Endothelial cell of umbilical vein (primary cell): ENCODE results near the gene SLC9A9. TPM values are rescaled to one million over a fixed set of nuclear protein-coding genes. Genes with fewer than 3 reads are reported as not detected.

Experiments used
- BruUV-seq: library from RNA; stranded (reverse); fragments of 400-500 nt; replicated peaks from 2 replicates; lab custom pipeline; 2021; lab: Mats Ljungman, UMichigan
- CTCF ChIA-PET: fragments of 300-600, 350-600 bp; sonication (Branson Sonifier 250); formaldehyde crosslinking; loops from one replicate; lab custom pipeline; 2021; ENCODE audit warnings: antibody characterized with exemption, inconsistent platforms; lab: Charles Lee
- POLR2A ChIA-PET: fragments of 300-600, 350-600 bp; sonication (Branson Sonifier 250); formaldehyde crosslinking; loops from one replicate; lab custom pipeline; 2021; ENCODE audit warnings: antibody characterized with exemption, inconsistent platforms; lab: Charles Lee
- DNase-seq: peaks from one replicate; pipeline ENCODE4 v3.0.0-alpha.2; 2011; ENCODE audit warnings: low read depth, low spot score
- FAIRE-seq: peaks from 2 replicates; lab custom pipeline; 2011; peaks lifted over from hg19 to GRCh38; lab: Jason Lieb, UNC
- H2AFZ ChIP-seq: 2 replicates; pipeline ENCODE4 v1.6.0; 2012; ENCODE audit warnings: low read depth, low read length, control low read depth, inconsistent platforms
- H3K27ac ChIP-seq: 2 replicates; pipeline ENCODE4 v1.5.1; 2011; ENCODE audit warnings: low read depth, mild to moderate bottlenecking, control low read depth, low read length, moderate library complexity; ENCODE audit not compliant: insufficient read depth
- H3K27me3 ChIP-seq, 2 experiments: 2 replicates each; pipeline versions ENCODE4 v1.6.0 to v1.6.1; 2011; ENCODE audit warnings: low read length in 2 of 2, mixed read lengths in 1 of 2; ENCODE audit not compliant: control insufficient read depth in 2 of 2, insufficient read depth in 2 of 2
- H3K36me3 ChIP-seq, 2 experiments: 2 replicates in 1 of 2; 3 replicates in 1 of 2; pipeline ENCODE4 v1.5.1; 2011; ENCODE audit warnings: low read length in 2 of 2, mild to moderate bottlenecking in 1 of 2, moderate library complexity in 1 of 2; ENCODE audit not compliant: control insufficient read depth in 2 of 2, insufficient read depth in 2 of 2; ENCODE audit errors: extremely low read depth in 1 of 2
- H3K4me1 ChIP-seq: 3 replicates; pipeline ENCODE4 v1.5.1; 2011; ENCODE audit warnings: mild to moderate bottlenecking, low read length; ENCODE audit not compliant: control insufficient read depth, insufficient read depth; ENCODE audit errors: extremely low read depth
- H3K4me2 ChIP-seq: 2 replicates; pipeline ENCODE4 v1.6.1; 2011; ENCODE audit warnings: low read length, control low read depth, mixed read lengths; ENCODE audit not compliant: insufficient read depth
- H3K4me3 ChIP-seq, 3 experiments: fragments of 200-600 bp in 1 of 3; sonication (generic), shearing (Covaris generic) in 1 of 3; replicated peaks in 1 of 3; 2 replicates each; pipeline ENCODE4 v1.5.1; 2011 to 2016; ENCODE audit warnings: control low read depth in 3 of 3, low read length in 3 of 3, mild to moderate bottlenecking in 2 of 3, inconsistent platforms in 1 of 3, low read depth in 1 of 3, moderate library complexity in 1 of 3; ENCODE audit not compliant: insufficient read depth in 1 of 3
- H3K79me2 ChIP-seq: 2 replicates; pipeline ENCODE4 v1.6.0; 2012; ENCODE audit warnings: low read length, inconsistent platforms; ENCODE audit not compliant: control insufficient read depth, insufficient read depth
- H3K9ac ChIP-seq: replicated peaks from 2 replicates; pipeline ENCODE3; 2011; ENCODE audit warnings: low read length, control low read depth; ENCODE audit not compliant: insufficient read depth; ENCODE audit errors: extremely low read depth
- H3K9me1 ChIP-seq: replicated peaks from 3 replicates; pipeline ENCODE4 v1.6.0; 2011; ENCODE audit warnings: mild to moderate bottlenecking, low read length; ENCODE audit not compliant: control insufficient read depth, insufficient read depth; ENCODE audit errors: extremely low read depth
- H3K9me3 ChIP-seq: replicated peaks from 2 replicates; pipeline ENCODE4 v1.5.1; 2012; ENCODE audit warnings: low read length, inconsistent platforms; ENCODE audit not compliant: control insufficient read depth, insufficient read depth
- H4K20me1 ChIP-seq: replicated peaks from 2 replicates; pipeline ENCODE3; 2011; ENCODE audit warnings: mild to moderate bottlenecking, low read length; ENCODE audit not compliant: control insufficient read depth, insufficient read depth; ENCODE audit errors: extremely low read depth
- EZH2 ChIP-seq: IDR thresholded peaks from 2 replicates; pipeline ENCODE4 v1.6.1; 2012; ENCODE audit warnings: borderline replicate concordance, low read depth, mild to moderate bottlenecking, moderate library complexity, low read length, inconsistent platforms; ENCODE audit not compliant: severe bottlenecking
- FOS ChIP-seq: IDR thresholded peaks from 2 replicates; pipeline ENCODE4 v1.6.1; 2011; ENCODE audit warnings: mild to moderate bottlenecking, low read length, moderate library complexity, borderline replicate concordance; ENCODE audit not compliant: insufficient read depth
- JUN ChIP-seq: IDR thresholded peaks from 2 replicates; pipeline ENCODE4 v1.6.1; 2011; ENCODE audit warnings: borderline replicate concordance, low read depth; ENCODE audit not compliant: insufficient read length, insufficient read depth
- MYC ChIP-seq: IDR thresholded peaks from one replicate; pipeline ENCODE4 v1.6.1; 2011; ENCODE audit warnings: mild to moderate bottlenecking, low read depth, low read length
- dilution Hi-C: fragments of 300-500 bp; cut with MboI; formaldehyde crosslinking; loops from one replicate; pipeline ENCODE4 v1.15.0; 2019; ENCODE audit warnings: low sequenced_read_pairs; ENCODE audit not compliant: extremely low pct_ligation_motif_present
- intact Hi-C: fragments of 100-400 bp; cut with micrococcal nuclease; formaldehyde crosslinking; loops from one replicate; pipeline ENCODE4 v1.10.0; 2022
- polyA plus RNA-seq, 4 experiments: library from polyadenylated mRNA; depleted of rRNA in 3 of 4; stranded (reverse) in 3 of 4; unstranded in 1 of 4; fragments of >200 nt; gene quantifications; 2 replicates each; pipeline versions ENCODE4 v1.2.1 to v1.2.3, GENCODE V29; 2011 to 2012; ENCODE audit warnings: missing spikeins in 1 of 4
- total RNA-seq: library from RNA; stranded (reverse); gene quantifications from 2 replicates; pipeline ENCODE4 v1.2.3, GENCODE V29; 2021
- TF ChIP-seq, protein P1 (sequence below): IDR thresholded peaks from 2 replicates; pipeline ENCODE4 v1.6.1; 2011; ENCODE audit not compliant: insufficient read depth, insufficient read length
- TF ChIP-seq, protein P2 (sequence below), 2 donors: IDR thresholded peaks; 1 replicate in 1 of 2; 2 replicates in 1 of 2; pipeline ENCODE4 v1.5.1; 2011; ENCODE audit warnings: low read length in 2 of 2, mild to moderate bottlenecking in 2 of 2, moderate library complexity in 2 of 2, control low read depth in 1 of 2, inconsistent platforms in 1 of 2, low read depth in 1 of 2; ENCODE audit not compliant: insufficient read depth in 1 of 2; ENCODE audit errors: extremely low read depth in 1 of 2

The SLC9A9 gene
- total and polyA plus RNA-seq, 2 donors (not counting 3 experiments of a cell fraction or from before 2014, with no cell fraction given) = 1.5 to 1.8 TPM

DNA sequence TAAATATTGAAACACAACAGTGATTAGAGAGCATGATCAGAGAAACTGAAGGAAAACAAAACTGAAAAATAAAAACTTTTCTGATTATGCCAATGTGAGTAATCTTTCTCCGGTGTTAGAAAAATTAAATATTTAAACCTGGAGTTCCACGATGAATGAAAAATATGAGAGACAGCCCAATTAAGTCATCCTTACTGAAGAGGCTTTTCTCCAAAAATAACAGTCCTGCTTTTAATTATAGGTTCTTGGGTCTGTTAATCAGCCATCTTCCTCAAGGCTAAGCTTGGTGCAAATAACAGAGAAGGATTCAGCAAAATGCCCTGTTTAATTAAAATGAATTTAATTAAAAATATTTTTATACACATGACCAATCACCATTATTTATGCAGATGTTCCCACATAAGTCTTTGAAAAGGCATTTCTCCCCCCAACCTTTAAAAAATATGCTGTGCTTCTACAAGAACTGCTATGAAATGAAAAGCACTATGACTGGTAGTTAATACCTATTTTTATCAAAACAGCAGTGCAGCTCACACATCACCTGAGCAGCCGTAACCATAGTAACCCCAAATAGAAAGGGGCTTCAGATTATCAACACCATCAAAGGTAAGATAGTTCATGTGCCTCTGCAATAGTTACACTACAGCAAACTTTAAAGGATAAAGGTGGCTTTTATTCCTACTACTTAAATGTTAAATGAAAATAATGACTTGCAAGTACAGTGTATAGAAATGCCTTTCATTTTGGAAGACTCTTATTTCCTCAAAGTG is 175.7 kb downstream of the SLC9A9 start:
- POLR2A ChIA-PET = no interaction called here
- intact Hi-C loops = loop anchor here (5.0 kb wide), 1 partner anchor 635 kb away; no protein-coding TSS in a partner anchor

DNA sequence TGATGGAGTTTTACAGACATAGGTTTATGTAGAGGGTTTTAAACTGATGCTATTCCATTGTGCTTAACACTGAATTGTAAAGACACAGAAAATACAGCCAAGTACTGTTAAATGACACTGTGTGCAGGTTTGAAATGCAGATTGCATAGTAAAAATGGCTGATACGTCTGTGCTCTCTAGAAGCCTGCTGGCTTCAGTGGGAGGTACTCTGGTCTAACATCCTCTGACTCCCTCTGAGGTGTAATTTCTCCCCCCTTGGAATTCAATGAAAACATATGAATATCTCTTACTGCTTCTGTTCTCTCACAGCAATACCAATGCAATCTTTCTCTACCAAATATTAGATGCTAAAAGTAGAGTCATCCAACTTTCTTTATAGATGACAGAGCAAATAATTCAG is 176.6 kb downstream of the SLC9A9 start:
- FAIRE-seq = no peak
- BruUV-seq = no TSS peak
- peaks cover 0 to 3% of the 10 kb centered on the region in 2 experiments for H3K27me3 ChIP-seq
- H3K9ac ChIP-seq = no peak overlapping the region
- no peaks in the 10 kb centered on the region for H4K20me1 ChIP-seq
- H3K4me1 ChIP-seq = no peaks in the 10 kb centered on the region
- H3K4me2 ChIP-seq = no peak overlapping the region
- no peaks in the 10 kb centered on the region for H3K9me1 ChIP-seq
- intact Hi-C loops (loop anchor here (5.0 kb wide), 1 partner anchor 634 kb away; no protein-coding TSS in a partner anchor), dilution Hi-C loops (no loop called here)
- no peaks in the 10 kb centered on the region for H3K79me2 ChIP-seq
- CTCF ChIA-PET = interaction anchor here (1.4 kb wide), 1 partner anchor 551 kb away, joined by 5 read pairs; no protein-coding TSS in a partner anchor
- no peaks in the 10 kb centered on the region for H3K9me3 ChIP-seq
- TF ChIP-seq, protein P1, sequence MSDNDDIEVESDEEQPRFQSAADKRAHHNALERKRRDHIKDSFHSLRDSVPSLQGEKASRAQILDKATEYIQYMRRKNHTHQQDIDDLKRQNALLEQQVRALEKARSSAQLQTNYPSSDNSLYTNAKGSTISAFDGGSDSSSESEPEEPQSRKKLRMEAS = no peak
- no peak for TF ChIP-seq FOS
- TF ChIP-seq, protein P2, sequence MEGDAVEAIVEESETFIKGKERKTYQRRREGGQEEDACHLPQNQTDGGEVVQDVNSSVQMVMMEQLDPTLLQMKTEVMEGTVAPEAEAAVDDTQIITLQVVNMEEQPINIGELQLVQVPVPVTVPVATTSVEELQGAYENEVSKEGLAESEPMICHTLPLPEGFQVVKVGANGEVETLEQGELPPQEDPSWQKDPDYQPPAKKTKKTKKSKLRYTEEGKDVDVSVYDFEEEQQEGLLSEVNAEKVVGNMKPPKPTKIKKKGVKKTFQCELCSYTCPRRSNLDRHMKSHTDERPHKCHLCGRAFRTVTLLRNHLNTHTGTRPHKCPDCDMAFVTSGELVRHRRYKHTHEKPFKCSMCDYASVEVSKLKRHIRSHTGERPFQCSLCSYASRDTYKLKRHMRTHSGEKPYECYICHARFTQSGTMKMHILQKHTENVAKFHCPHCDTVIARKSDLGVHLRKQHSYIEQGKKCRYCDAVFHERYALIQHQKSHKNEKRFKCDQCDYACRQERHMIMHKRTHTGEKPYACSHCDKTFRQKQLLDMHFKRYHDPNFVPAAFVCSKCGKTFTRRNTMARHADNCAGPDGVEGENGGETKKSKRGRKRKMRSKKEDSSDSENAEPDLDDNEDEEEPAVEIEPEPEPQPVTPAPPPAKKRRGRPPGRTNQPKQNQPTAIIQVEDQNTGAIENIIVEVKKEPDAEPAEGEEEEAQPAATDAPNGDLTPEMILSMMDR (IDR thresholded peaks at IDR 0.05; ENCODE audit: extremely low read depth in 1 of 2, insufficient read depth in 1 of 2, low read depth in 1 of 2, low read length in 2 of 2) = no peak
- H3K4me3 ChIP-seq = no peak overlapping the region
- no peak overlapping the region for H3K27ac ChIP-seq
- H2AFZ ChIP-seq = no peak overlapping the region
- POLR2A ChIA-PET = no interaction called here
- DNase-seq = no peak
- H3K36me3 ChIP-seq = no peaks in the 10 kb centered on the region

More for the DNA sequence above, 175.7 kb downstream of the SLC9A9 start:
- dilution Hi-C loops = no loop called here
- Histone ChIP-seq H2AFZ (no peak overlapping the region), H3K79me2 (no peaks in the 10 kb centered on the region), H3K27ac (no peak overlapping the region), H3K9ac (no peak overlapping the region), H3K4me3 (no peak overlapping the region), H3K4me1 (no peaks in the 10 kb centered on the region), H4K20me1 (no peaks in the 10 kb centered on the region), H3K9me3 (no peaks in the 10 kb centered on the region), H3K27me3 (peaks cover 0 to 3% of the 10 kb centered on the region in 2 experiments), H3K9me1 (no peaks in the 10 kb centered on the region), H3K36me3 (no peaks in the 10 kb centered on the region), H3K4me2 (no peak overlapping the region)
- BruUV-seq = no TSS peak
- DNase-seq = no peak
- CTCF ChIA-PET = interaction anchor here (1.3 to 3.4 kb wide), 4 partner anchors 9 to 548 kb away, joined by 3 to 38 read pairs (median 14); no protein-coding TSS in a partner anchor
- TF ChIP-seq FOS (no peak), MYC (no peak), EZH2 (no peak), JUN (no peak)
- no peak for FAIRE-seq
